ENCODE measurements around the gene RYR2.

GRCh38 chr1:237033804-237034203 is 8.2 kb upstream of the RYR2 start:
- no peak for TF ChIP-seq NANOG (IDR thresholded peaks at IDR 0.05; ENCODE audit: insufficient read depth, low read depth, low read length, poor library complexity, severe bottlenecking)
- no peak for TF ChIP-seq CTCF (IDR thresholded peaks at IDR 0.05; ENCODE audit: control extremely low read depth in 1 of 3, insufficient read depth in 1 of 3, low read depth in 1 of 3, low read length in 3 of 3)
- no peak for TF ChIP-seq CREB1 (IDR thresholded peaks at IDR 0.05)
- no peak for TF ChIP-seq CHD2 (IDR thresholded peaks at IDR 0.05; ENCODE audit: low read length)
- TF ChIP-seq CBX5 (IDR thresholded peaks at IDR 0.05; ENCODE audit: low read depth, low read length) = no peak
- TF ChIP-seq, protein P1, sequence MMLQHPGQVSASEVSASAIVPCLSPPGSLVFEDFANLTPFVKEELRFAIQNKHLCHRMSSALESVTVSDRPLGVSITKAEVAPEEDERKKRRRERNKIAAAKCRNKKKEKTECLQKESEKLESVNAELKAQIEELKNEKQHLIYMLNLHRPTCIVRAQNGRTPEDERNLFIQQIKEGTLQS (IDR thresholded peaks at IDR 0.05; ENCODE audit: insufficient read depth, low read depth, low read length) = no peak
- no peak for TF ChIP-seq POLR2A (IDR thresholded peaks at IDR 0.05; ENCODE audit: control extremely low read depth in 1 of 2, low read depth in 2 of 2, low read length in 2 of 2)
- TF ChIP-seq MAFK (IDR thresholded peaks at IDR 0.05; ENCODE audit: low read depth, low read length) = no peak
- no peak for TF ChIP-seq SIN3A (conservative IDR thresholded peaks at IDR 0.05 in 1 of 2, IDR thresholded peaks at IDR 0.05 in 1 of 2; ENCODE audit: low read depth in 1 of 2, low read length in 2 of 2)
- TF ChIP-seq KDM1A (IDR thresholded peaks at IDR 0.05; ENCODE audit: borderline replicate concordance, low read length) = no peak
- no peak for TF ChIP-seq FOSL1 (IDR thresholded peaks at IDR 0.05; ENCODE audit: insufficient read depth, low read depth, low read length)
- TF ChIP-seq TCF12 (IDR thresholded peaks at IDR 0.05; ENCODE audit: low read depth, low read length) = no peak
